ENCODE data around the gene ADGRF3. TPM values are rescaled to one million over a fixed set of nuclear protein-coding genes. Genes with fewer than 3 reads are reported as not detected.
A peak's percentile ranks its signal among the peaks of the same experiment; 100 is the strongest.
"Not testable (repeated sequence)": the region's sequence is repeated elsewhere in the genome, so short reads cannot be mapped to it uniquely, and the experiment has no call there.

The ADGRF3 gene
- total RNA-seq, 1 donor from 2014 or later: not detected

GRCh38 chr2:26349690-26350089 is 3.1 kb upstream of the ADGRF3 start:
- no peak for DNase-seq (ENCODE audit: low read depth, low spot score)

GRCh38 chr2:26347286-26347865 is 787 bp upstream of the ADGRF3 start:
- no peak for DNase-seq (ENCODE audit: low read depth, low spot score)

- peak; percentile 97 for DNase-seq (ENCODE audit: low read depth, low spot score)
These were observed 790 bp downstream of the ADGRF3 start, which contains the start of gene SELENOI for GRCh38 chr2:26345545-26346453. TSS of gene SELENOI (plus strand) at chr2:26346143. CDS start at chr2:26346233, 90 bp downstream.

GRCh38 chr2:26345283-26345544 is 1.4 kb downstream of the ADGRF3 start:
- DNase-seq (ENCODE audit: low read depth, low spot score): no peak

- no peak for DNase-seq (ENCODE audit: low read depth, low spot score)
These were observed 1.9 kb downstream of the ADGRF3 start for GRCh38 chr2:26344581-26345282.

GRCh38 chr2:26340831-26341230 is 5.8 kb downstream of the ADGRF3 start:
- DNase-seq (ENCODE audit: low read depth, low spot score): no peak

- DNase-seq (ENCODE audit: low read depth, low spot score): no peak
These were observed 9.3 kb downstream of the ADGRF3 start for GRCh38 chr2:26337298-26337697.

GRCh38 chr2:26336719-26337118 is 9.9 kb downstream of the ADGRF3 start:
- no peak for DNase-seq (ENCODE audit: low read depth, low spot score)

- no peak for DNase-seq (ENCODE audit: low read depth, low spot score)
These were observed 11.4 kb downstream of the ADGRF3 start for GRCh38 chr2:26335231-26335630.

GRCh38 chr2:26333293-26333692 is 13.3 kb downstream of the ADGRF3 start:
- no peak for DNase-seq (ENCODE audit: low read depth, low spot score)

GRCh38 chr2:26331321-26331720 is 15.3 kb downstream of the ADGRF3 start:
- DNase-seq (ENCODE audit: low read depth, low spot score): not testable (repeated sequence)

GRCh38 chr2:26330604-26331003 is 16.0 kb downstream of the ADGRF3 start:
- DNase-seq (ENCODE audit: low read depth, low spot score): no peak

- peak; percentile 29 for DNase-seq (ENCODE audit: low read depth, low spot score)
These were observed 16.5 kb downstream of the ADGRF3 start for GRCh38 chr2:26330114-26330549.

GRCh38 chr2:26329083-26329482 is 17.5 kb downstream of the ADGRF3 start:
- not testable (repeated sequence) for DNase-seq (ENCODE audit: low read depth, low spot score)

- DNase-seq (ENCODE audit: low read depth, low spot score): no peak
These were observed 19.0 kb downstream of the ADGRF3 start for GRCh38 chr2:26327291-26328272.

GRCh38 chr2:26326514-26326913 is 20.1 kb downstream of the ADGRF3 start:
- no peak for DNase-seq (ENCODE audit: low read depth, low spot score)

GRCh38 chr2:26325851-26326250 is 20.7 kb downstream of the ADGRF3 start:
- no peak for DNase-seq (ENCODE audit: low read depth, low spot score)

GRCh38 chr2:26324903-26325302 is 21.7 kb downstream of the ADGRF3 start:
- no peak for DNase-seq (ENCODE audit: low read depth, low spot score)

- not testable (repeated sequence) for DNase-seq (ENCODE audit: low read depth, low spot score)
These were observed 22.1 kb downstream of the ADGRF3 start for GRCh38 chr2:26324479-26324878.

- no peak for DNase-seq (ENCODE audit: low read depth, low spot score)
These were observed 27.6 kb downstream of the ADGRF3 start for GRCh38 chr2:26318950-26319349.
